ENCODE results near the gene RHOXF2B. TPM values are rescaled to one million over a fixed set of nuclear protein-coding genes. Genes with fewer than 3 reads are reported as not detected.
"Not testable (repeated sequence)": the region's sequence is repeated elsewhere in the genome, so short reads cannot be mapped to it uniquely, and the experiment has no call there.

The RHOXF2B gene
- total and polyA plus RNA-seq, 2 experiments from 2014 or later = not detected

DNA sequence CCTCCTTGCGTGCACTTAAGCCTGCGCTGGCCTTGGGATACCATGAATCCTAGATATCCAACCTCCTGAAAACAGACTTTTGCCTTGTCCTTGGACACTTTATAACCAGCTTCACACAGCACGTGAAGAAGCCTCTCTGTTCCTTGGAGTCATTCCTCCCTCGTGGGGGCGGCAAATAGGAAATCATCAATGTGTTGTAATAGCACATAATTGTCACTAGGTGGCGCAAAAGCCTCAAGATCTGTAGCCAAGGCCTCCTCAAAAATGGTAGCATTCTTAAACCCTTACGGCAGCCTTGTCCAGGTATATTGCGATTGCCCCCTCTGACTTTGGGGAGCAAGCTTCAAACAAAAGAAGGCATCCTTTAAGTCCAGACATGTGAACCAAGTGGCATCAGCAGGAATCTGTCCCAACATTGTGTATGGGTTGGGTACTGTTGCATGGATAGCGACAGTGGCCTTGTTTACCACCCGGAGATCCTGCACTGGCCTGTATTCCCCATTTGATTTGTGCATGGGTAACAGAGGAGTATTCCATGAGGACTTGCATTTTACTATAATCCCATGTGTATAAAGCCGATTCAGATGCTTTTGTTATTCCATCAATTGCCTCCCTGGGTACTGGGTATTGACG is 8.2 kb upstream of the RHOXF2B start:
- H3K27ac Mint-ChIP-seq; H3F3A ChIP-seq (replicated peaks; ENCODE audit: low read depth); H3K4me3 ChIP-seq; H2AFZ ChIP-seq; H3K79me2 ChIP-seq (replicated peaks; ENCODE audit: insufficient read depth); H3K36me3 ChIP-seq (ENCODE audit: insufficient read depth); H3K36me3 Mint-ChIP-seq (ENCODE audit: low read depth); H3K4me1 ChIP-seq (ENCODE audit: insufficient read depth); H3K9me3 Mint-ChIP-seq; H3K9me2 ChIP-seq (ENCODE audit: insufficient read depth); DNase-seq (ENCODE audit: low spot score); H3K4me2 ChIP-seq; H3K27ac ChIP-seq (ENCODE audit: low read depth); H3K27me3 Mint-ChIP-seq (ENCODE audit: insufficient read depth, low read depth, poor library complexity); H3K4me3 Mint-ChIP-seq; H3K27me3 ChIP-seq (ENCODE audit: insufficient read depth); H4K20me1 ChIP-seq (replicated peaks; ENCODE audit: insufficient read depth): not testable (repeated sequence)
- H3K4me1 Mint-ChIP-seq = peaks cover 12% of the 10 kb centered on the region
- ATAC-seq = peak; percentile 59

DNA sequence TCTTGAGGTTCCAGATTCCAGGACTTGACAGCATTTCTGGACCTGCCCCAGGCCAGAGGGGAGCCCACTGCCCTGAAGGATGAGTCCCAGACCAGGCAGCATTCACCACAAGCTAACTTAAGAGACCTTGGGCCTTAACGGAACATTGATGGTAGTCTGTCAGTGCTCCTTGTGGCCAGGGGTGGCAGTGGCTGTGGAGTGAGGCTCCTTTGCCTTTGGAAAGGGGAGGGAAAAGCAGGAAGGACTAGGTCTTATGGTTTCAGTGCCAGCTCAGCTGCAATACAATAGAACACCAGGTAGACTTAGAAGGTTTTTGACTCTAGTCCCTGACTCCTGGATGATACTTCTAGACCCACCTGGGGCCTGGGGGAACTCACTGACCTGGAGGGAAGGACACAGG is 11.3 kb downstream of the RHOXF2B start:
- H3K9me2 ChIP-seq (ENCODE audit: insufficient read depth); H3K36me3 Mint-ChIP-seq (ENCODE audit: low read depth); H3K79me2 ChIP-seq (replicated peaks; ENCODE audit: insufficient read depth); H3F3A ChIP-seq (replicated peaks; ENCODE audit: low read depth); H3K9me3 Mint-ChIP-seq; H3K4me1 ChIP-seq (ENCODE audit: insufficient read depth); H3K4me1 Mint-ChIP-seq; H3K27me3 Mint-ChIP-seq (ENCODE audit: insufficient read depth, low read depth, poor library complexity); H3K4me3 Mint-ChIP-seq; H3K36me3 ChIP-seq (ENCODE audit: insufficient read depth); H3K4me3 ChIP-seq; H2AFZ ChIP-seq; DNase-seq (ENCODE audit: low spot score); H3K27me3 ChIP-seq (ENCODE audit: insufficient read depth); H3K27ac ChIP-seq (ENCODE audit: low read depth); H3K27ac Mint-ChIP-seq; H3K4me2 ChIP-seq; H4K20me1 ChIP-seq (replicated peaks; ENCODE audit: insufficient read depth): not testable (repeated sequence)
- peak; percentile 59; the same call in 2 of the 3 replicates for ATAC-seq

- H3K36me3 ChIP-seq (ENCODE audit: insufficient read depth); H3K79me2 ChIP-seq (replicated peaks; ENCODE audit: insufficient read depth); H4K20me1 ChIP-seq (replicated peaks; ENCODE audit: insufficient read depth); H2AFZ ChIP-seq; H3K4me3 ChIP-seq; H3K4me3 Mint-ChIP-seq; ATAC-seq; DNase-seq (ENCODE audit: low spot score); H3K27me3 Mint-ChIP-seq (ENCODE audit: insufficient read depth, low read depth, poor library complexity); H3K4me1 Mint-ChIP-seq; H3F3A ChIP-seq (replicated peaks; ENCODE audit: low read depth); H3K27ac Mint-ChIP-seq; H3K27ac ChIP-seq (ENCODE audit: low read depth); H3K36me3 Mint-ChIP-seq (ENCODE audit: low read depth); H3K27me3 ChIP-seq (ENCODE audit: insufficient read depth); H3K9me3 Mint-ChIP-seq; H3K4me2 ChIP-seq; H3K9me2 ChIP-seq (ENCODE audit: insufficient read depth); H3K4me1 ChIP-seq (ENCODE audit: insufficient read depth): not testable (repeated sequence)
These were observed 34.8 kb downstream of the RHOXF2B start for GRCh38 chrX:120042712-120043111.

DNA sequence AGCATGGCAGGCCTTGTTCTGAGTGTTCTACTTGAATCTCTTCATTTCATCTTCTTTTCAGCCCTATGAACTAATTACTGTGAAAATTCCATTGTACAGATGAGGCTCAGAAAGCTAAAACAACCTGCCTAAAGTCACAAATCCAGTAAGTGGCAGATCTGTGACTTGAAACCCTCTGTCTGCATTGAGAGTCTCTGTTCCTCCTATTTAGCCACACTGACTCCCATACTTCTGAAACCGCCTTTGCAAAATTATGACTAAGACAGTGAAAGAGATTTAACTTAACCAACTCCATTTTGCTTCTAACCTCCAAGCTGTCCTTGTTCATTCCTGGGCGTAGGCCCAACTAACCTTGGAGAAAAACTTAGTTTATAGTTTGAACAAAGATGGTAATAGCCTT is 35.2 kb downstream of the RHOXF2B start:
- not testable (repeated sequence) for H3K4me3 ChIP-seq; H3K36me3 ChIP-seq (ENCODE audit: insufficient read depth); H3K36me3 Mint-ChIP-seq (ENCODE audit: low read depth); H3K27ac ChIP-seq (ENCODE audit: low read depth); H3K9me3 Mint-ChIP-seq; H3K27me3 Mint-ChIP-seq (ENCODE audit: insufficient read depth, low read depth, poor library complexity); H3K4me1 ChIP-seq (ENCODE audit: insufficient read depth); H3K27ac Mint-ChIP-seq; H2AFZ ChIP-seq; H3K4me1 Mint-ChIP-seq; H3K27me3 ChIP-seq (ENCODE audit: insufficient read depth); H3K4me2 ChIP-seq; H3K79me2 ChIP-seq (replicated peaks; ENCODE audit: insufficient read depth); H3F3A ChIP-seq (replicated peaks; ENCODE audit: low read depth); ATAC-seq; H3K4me3 Mint-ChIP-seq; H3K9me2 ChIP-seq (ENCODE audit: insufficient read depth); H4K20me1 ChIP-seq (replicated peaks; ENCODE audit: insufficient read depth); DNase-seq (ENCODE audit: low spot score)

- not testable (repeated sequence) for H3K27ac Mint-ChIP-seq; H2AFZ ChIP-seq; ATAC-seq; H3K27me3 Mint-ChIP-seq (ENCODE audit: insufficient read depth, low read depth, poor library complexity); H3K4me3 ChIP-seq; H3K36me3 ChIP-seq (ENCODE audit: insufficient read depth); H3K79me2 ChIP-seq (replicated peaks; ENCODE audit: insufficient read depth); H3K4me3 Mint-ChIP-seq; H3K4me2 ChIP-seq; H3K27ac ChIP-seq (ENCODE audit: low read depth); H3F3A ChIP-seq (replicated peaks; ENCODE audit: low read depth); H3K36me3 Mint-ChIP-seq (ENCODE audit: low read depth); H3K9me2 ChIP-seq (ENCODE audit: insufficient read depth); H4K20me1 ChIP-seq (replicated peaks; ENCODE audit: insufficient read depth); H3K27me3 ChIP-seq (ENCODE audit: insufficient read depth); DNase-seq (ENCODE audit: low spot score)
- H3K4me1 ChIP-seq (ENCODE audit: insufficient read depth) = peaks cover 15% of the 10 kb centered on the region
- Mint-ChIP-seq H3K9me3 (peaks cover 11% of the 10 kb centered on the region; the same call in 1 of the 3 replicates), H3K4me1 (peaks cover 19% of the 10 kb centered on the region)
These were observed 37.3 kb downstream of the RHOXF2B start for GRCh38 chrX:120040176-120040575.

- peaks cover 24% of the 10 kb centered on the region for H3K4me1 Mint-ChIP-seq
- not testable (repeated sequence) for H3K4me3 ChIP-seq; H3K9me2 ChIP-seq (ENCODE audit: insufficient read depth); H3K4me3 Mint-ChIP-seq; H3K36me3 Mint-ChIP-seq (ENCODE audit: low read depth); H4K20me1 ChIP-seq (replicated peaks; ENCODE audit: insufficient read depth); H3K27me3 ChIP-seq (ENCODE audit: insufficient read depth); H3K79me2 ChIP-seq (replicated peaks; ENCODE audit: insufficient read depth); H2AFZ ChIP-seq; ATAC-seq; H3F3A ChIP-seq (replicated peaks; ENCODE audit: low read depth); H3K4me2 ChIP-seq; DNase-seq (ENCODE audit: low spot score); H3K36me3 ChIP-seq (ENCODE audit: insufficient read depth); H3K27ac Mint-ChIP-seq; H3K27ac ChIP-seq (ENCODE audit: low read depth)
- H3K9me3 Mint-ChIP-seq = peaks cover 13% of the 10 kb centered on the region; the same call in 1 of the 3 replicates
- H3K4me1 ChIP-seq (ENCODE audit: insufficient read depth) = peaks cover 15% of the 10 kb centered on the region
- peaks cover 11% of the 10 kb centered on the region for H3K27me3 Mint-ChIP-seq (ENCODE audit: insufficient read depth, low read depth, poor library complexity)
These were observed 38.3 kb downstream of the RHOXF2B start for GRCh38 chrX:120039087-120039733.

Data from GM23338 (cell line).